Right lung (tissue), 5 donors: ENCODE results near the gene GALK1. TPM values are rescaled to one million over a fixed set of nuclear protein-coding genes. Genes with fewer than 3 reads are reported as not detected.
A peak's percentile ranks its signal among the peaks of the same experiment; 100 is the strongest.
"Not testable (repeated sequence)": the region's sequence is repeated elsewhere in the genome, so short reads cannot be mapped to it uniquely, and the experiment has no call there.

ENCODE experiments used
- DNase-seq, 2 donors: peaks; one replicate each; pipeline ENCODE4 v3.0.0-alpha.2; 2013
- polyA plus RNA-seq, 5 donors: library from polyadenylated mRNA; unstranded; fragments of 120-200 nt; gene quantifications; one replicate each; pipeline versions ENCODE4 v1.2.1 to v1.2.3, GENCODE V29; 2013; ENCODE audit warnings: inconsistent platforms in 1 of 5, low replicate concordance in 1 of 5; ENCODE audit not compliant: insufficient read length in 5 of 5, insufficient read depth in 1 of 5

Gene GALK1
- polyA plus RNA-seq, 5 donors: 9.3 to 24.7 (median 13.9) TPM

- DNase-seq: peak; percentile 95 to 97
These were observed 20.3 kb upstream of the GALK1 start for GRCh38 chr17:75785016-75785890.

DNA sequence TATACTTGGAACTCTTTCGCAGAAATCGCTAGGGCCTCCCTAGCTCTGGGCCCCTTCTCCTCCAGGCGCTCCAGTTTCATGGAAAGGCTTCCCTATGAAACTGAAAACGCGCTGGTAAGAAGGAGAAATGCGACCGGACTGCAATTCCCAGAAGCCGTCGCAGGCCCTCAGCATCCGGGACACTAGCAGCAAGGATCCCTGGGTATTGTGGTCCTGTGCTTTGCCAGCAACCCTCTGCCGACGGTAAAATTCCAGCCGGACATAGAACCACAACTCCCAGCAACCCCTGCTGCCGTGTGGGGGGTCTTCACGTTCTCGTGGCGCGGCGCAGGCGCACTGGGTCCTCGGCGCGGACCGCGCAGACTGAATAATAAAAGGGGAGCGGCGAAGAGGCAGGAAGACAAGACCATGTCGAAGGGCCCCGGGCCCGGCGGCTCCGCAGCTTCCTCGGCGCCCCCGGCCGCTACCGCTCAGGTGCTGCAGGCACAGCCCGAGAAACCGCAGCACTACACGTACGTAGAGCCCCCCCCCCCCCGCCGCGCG is 19.6 kb upstream of the GALK1 start, which contains the start of gene UNK:
UNK (plus strand) TSS at position 334 of the 543 bp plus-strand sequence; CDS start at position 409, 75 bp downstream.
- peak; percentile 99 for DNase-seq

- peak in 1 of 2 donors; percentile 28 for DNase-seq
These were observed 18.9 kb upstream of the GALK1 start for GRCh38 chr17:75783803-75784472.

DNA sequence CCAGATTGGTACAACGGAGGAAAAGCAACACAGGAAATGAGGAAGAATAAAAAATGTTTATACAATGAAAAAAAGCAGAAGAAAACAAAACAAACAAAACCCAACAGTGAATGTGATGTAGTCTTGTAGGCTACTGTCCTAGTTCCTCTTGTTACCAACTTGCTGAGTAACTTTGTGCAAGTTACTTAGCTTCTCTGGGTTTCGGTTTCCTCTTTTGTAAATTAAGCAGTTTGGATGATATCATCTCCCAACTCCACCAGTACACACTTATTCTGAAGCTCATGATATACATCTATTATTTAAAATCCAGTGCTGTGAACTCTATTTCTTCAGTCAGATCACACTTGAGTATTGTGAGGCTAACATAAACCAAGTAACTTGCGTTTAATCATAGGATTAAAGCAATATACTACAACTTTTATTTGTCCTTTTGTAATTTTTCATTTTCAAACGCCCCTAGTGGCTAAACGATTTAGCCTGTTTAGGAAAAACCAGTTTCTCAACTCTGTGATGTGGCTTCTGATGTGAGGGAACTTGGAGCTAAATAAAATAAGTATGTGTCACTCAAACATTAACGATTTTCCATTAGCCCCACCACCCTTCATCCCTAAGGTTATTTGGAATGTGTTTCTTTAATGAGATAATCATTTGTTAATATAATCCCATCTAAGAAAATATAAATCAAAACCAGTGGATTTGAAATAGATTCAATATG is 18.2 kb upstream of the GALK1 start:
- DNase-seq: peak; percentile 70 to 79

DNA sequence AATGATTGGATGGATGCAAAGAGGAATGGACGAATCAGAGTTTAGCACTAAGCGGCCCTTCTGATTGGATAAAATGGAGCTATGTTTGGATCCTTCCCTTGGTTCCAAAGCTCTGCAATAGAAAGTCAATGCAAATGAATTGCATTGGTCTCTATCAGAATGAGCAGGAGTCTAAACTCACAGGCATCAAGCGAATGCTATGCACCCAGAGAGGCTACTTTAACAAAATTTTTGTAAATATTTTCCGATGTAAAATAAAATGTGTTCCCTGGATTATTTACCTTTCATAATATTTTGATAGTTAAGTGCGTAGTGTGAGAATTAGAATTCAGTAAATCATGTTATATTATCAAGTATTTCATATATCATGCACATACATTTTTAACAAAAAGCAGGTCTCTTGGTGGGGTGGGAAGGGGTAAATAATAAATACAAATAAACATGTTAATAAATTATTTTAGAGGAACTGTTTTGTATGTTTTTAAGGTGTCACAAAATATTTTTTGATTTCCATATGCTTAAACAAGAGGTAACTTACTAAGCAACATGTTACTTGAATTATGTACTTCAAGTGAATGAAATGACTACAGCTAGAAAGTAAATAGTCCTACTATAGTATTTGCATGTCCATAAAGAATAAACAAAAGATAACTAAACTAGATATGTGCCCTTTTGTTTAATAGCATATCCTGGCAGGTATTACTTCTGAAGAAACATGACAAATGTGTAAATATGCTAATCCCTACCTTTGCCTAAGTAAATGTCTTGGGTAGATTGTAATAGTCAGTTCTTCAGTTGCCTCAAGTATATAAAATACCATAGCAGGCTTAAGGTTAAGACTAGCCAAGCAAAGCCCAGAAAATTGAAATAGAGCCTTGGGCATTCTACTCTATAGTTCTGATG is 15.2 kb upstream of the GALK1 start:
- no peak for DNase-seq

DNA sequence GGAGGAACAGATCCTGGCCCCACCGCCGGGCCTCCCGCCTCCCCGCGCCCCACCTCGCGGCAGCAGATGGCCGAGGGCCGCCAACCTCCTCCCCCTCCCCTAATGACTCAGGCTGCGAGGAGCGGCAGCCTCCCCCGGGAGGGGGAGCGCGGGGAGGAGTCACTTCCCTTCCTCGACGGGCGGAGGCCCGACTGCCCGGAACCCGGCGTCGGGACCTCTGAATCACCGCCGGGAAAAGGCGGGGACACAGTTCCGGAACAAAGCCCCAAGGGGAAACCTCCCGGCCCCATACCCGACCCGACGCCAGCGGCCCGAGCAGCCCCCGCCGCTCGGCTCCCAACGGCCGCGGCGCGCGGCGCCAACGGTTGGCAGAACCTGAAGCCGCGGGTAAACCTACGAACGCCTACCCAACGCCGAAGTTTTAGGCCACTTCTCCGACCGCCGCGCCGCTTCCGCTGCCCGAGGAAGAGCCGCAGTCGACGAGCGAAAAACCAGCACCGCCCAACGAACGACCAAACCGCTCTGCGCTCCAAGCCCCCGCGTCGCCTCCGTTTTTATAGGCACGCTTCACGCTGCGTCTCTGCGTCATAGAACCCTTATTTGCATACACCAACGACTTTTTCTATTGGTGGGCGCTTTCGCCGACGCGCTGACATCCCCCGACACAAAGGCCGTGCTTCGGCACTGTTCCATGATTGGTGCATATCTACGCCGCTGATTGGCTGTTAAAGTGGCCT is 14.4 kb upstream of the GALK1 start:
- peak; percentile 99 to 100 for DNase-seq

DNA sequence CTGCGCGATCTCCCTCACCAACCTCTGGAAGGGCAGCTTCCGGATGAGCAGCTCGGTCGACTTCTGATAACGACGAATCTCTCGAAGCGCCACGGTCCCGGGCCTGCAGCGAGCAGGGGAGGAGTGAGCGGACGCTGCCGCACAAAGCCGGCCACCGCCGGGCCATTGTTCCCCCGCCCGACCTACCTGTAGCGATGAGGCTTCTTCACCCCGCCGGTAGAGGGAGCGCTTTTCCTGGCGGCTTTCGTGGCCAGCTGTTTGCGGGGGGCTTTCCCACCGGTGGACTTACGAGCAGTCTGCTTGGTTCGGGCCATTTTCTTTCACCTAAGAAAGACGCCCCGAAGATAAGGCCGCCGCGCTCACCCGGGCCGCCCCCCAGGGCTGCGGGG is 13.9 kb upstream of the GALK1 start:
- peak in 1 of 2 donors; percentile 32 for DNase-seq

- not testable (repeated sequence) for DNase-seq
These were observed 13.3 kb upstream of the GALK1 start for GRCh38 chr17:75778066-75778860.

DNA sequence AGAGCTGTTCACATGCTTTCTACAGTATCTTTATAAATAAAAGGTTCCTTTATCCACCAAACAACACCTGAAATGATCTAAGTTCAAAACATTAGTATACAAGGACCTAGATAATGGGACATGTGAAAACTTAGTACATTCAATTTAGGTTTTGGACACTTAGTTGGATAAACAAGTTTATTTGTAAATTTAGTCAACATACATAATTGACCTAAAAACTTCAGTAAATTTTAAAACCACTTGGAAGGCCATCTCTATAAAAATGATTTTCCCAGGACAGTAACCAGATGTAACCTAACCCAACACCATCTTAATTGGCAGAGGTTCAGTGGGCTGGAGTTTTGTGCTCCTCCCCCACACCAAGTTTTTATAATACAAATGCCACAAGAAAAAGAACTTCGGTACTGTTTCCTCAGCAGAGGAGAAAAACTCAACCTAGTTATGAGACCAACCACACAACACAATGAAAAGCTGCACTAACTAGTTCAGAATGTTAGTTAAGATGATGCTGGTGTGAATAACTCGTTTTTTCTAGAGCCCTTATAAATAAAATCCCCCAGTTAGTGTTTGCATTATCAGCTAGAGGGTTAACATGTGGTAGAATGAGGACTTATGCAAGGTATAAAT is 12.4 kb upstream of the GALK1 start:
- no peak for DNase-seq

- DNase-seq: peak in 1 of 2 donors; percentile 48
These were observed 11.6 kb upstream of the GALK1 start for GRCh38 chr17:75776386-75777295.

DNA sequence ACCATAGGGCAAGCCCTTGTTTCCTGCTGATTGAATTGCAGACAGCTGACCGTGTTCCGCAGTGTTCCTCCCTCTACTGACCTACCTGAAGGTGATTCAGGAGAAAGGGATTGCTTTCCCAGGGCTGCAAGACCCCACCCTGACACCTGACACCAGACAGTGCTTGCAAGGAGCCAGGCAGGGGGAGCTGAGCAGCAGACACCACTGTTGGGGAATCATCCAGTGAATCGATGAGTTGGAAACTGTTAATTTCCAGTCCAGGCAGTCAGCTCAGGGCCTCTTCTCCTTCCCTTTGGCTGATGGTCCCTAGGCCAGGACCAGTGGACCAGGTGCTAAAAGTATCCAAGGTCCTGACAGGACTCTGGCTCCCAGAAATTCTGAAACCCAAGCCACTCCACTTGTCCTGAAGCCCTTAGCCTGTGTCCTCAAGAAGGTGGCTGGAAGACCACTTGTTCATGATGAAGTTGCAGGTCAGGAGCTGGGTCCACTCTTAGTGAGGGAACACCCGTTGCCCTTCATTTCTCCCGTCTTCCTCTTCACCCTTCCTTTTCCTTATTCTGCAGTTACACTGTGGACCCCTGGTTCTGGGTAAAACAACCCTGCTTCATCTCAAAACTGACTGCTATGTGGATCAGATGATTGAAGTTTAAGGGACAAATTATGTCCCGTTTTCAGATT is 10.1 kb upstream of the GALK1 start:
- peak; percentile 54 to 61 for DNase-seq

DNA sequence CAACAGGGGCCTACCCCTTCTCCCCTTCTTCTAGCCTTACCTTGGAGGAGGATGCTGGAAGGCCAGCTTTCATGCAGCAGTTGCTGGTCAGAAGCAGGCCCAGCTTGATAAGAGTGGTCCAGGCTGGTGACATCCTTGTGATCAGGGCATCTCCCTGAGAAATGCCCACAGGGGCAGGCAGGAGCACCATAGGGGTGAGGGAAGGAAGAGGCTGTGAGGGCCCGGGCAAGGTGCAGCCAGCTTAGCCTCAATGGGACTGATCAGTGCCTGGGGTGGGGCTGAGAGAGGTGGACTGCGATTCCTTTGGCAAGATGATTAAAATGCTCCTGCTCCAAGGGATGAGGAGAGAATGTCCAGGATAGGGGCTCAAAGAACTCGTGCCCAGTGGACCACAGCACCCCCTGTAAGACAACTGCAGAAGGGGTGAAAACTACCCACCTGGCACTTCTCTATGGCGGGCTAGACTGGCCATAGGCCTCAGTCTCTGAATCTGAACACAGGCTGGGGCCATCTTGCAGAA is 9.5 kb upstream of the GALK1 start:
- DNase-seq: peak in 1 of 2 donors; percentile 45

DNA sequence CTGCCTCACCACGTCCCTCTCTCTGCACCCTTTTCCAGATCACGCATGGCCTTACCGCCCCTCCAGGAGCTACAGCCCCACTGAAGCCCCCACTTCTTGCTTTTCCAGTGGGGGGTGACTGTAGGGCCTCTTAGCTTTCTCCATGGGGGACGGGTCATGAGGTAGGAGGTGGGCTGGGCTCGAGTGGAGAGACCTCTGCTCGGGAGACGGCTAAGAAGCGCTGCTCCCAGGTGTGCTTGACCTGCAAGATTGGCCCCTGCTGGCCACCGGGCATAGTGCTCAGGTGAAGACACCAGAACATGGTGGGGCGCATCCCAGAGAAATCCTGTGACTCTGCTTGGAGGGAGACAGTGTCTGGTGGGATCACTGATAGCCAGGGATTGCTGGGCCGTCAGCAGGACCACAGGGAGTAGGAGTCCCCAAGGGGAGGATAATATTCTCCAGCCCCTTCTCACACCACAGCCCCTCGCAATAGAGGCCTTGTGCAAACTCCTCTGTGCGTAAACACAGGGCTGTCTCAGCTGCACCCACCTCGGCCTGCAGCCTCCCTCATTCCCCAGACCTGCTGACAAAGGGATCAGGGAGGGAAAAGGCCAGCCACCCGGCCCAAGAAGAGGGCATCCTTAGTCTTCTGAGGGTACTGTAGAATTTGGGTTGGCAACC is 8.9 kb upstream of the GALK1 start:
- no peak for DNase-seq

DNA sequence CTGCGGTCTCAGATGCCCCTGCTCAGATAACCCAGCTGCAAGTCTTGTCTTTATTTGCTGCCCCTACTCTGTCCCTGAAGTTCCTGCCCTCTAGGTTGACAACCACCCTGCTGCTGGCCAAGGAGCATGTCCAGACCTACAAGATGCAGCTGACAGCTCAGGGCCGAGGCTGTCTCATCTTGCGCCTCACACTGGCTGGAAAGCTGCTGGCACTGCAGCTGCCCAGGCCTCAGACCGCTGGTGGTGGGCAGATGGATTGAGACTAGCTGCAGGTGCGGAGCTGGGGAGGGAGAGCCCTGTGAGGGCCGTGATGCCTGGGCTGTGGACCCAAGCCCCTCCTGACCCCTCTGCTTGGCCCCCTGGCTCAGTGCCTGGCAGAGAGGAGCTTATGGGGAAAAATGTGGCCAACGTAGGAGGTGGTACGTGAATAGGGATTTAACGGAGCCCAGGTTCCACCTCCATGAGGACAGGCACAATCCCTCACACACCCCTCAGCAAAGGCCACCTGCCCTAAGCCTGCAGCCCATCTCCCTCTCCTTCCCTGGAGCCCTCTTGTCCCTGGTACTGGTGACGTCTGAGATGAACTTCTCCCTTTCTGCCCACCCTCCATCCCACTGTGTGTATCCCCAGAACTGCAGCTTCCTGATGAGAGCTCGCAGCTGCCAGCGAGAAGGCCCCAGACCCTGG is 8.3 kb upstream of the GALK1 start:
- no peak for DNase-seq
